ENCODE data around the gene FAM131B.

The FAM131B gene

DNA sequence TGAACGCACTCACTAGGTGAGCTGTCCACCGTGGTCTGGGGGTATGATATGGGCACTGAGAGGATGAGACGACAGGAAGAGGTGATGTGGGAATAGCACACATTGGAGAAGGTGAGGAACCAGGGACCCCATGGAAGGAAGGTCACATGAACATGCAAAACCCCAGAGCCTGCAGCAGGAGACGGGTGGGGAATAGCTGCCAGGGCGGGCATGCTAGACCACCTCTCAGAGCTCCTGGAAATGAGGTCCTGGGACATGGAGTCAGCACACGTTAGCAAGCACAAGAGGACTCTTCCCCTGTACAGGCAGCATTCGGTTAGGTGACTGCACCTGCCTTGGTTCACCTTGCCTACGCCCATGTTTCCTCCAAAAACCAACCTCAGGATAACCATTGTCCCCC lies 8.1 kb downstream of the FAM131B start:
- Histone ChIP-seq H3K4me3 (ENCODE audit: low read length) (no peak overlapping the region), H3K4me1 (ENCODE audit: insufficient read depth, low read length) (peaks cover 17% of the 10 kb centered on the region), H3K27me3 (ENCODE audit: insufficient read depth, low read length) (peaks cover 16% of the 10 kb centered on the region), H3K9me3 (ENCODE audit: low read length) (no peaks in the 10 kb centered on the region), H3K36me3 (ENCODE audit: insufficient read depth, low read length) (no peaks in the 10 kb centered on the region), H2AFZ (ENCODE audit: low read depth, low read length) (no peak overlapping the region)

DNA sequence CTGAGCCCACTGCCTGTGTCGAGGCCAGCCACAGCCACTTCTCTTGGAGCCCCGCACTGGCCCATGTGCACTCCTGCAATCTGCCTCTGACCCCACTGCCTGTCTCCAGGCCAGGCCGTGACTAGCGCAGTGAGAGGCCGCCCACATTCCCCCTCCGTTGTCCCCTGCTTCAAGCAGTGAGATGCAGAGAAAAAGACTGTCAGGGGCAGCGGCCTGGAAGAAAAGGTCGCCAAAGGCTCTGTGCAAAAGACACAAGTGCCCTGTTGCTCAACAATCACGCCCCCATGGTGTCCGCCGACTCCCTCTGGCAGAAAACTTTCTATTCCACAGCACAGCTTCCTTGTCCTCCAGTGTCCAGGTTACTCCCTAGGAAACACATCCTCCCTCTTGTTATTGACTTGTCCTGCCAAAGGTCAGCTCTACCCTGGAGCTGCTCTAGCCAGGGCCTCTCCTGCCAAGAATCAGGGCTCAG lies 9.9 kb downstream of the FAM131B start:
- Histone ChIP-seq H3K9me3 (ENCODE audit: low read length) (no peaks in the 10 kb centered on the region), H3K36me3 (ENCODE audit: insufficient read depth, low read length) (no peaks in the 10 kb centered on the region), H3K4me1 (ENCODE audit: insufficient read depth, low read length) (peaks cover 17% of the 10 kb centered on the region), H2AFZ (ENCODE audit: low read depth, low read length) (no peak overlapping the region), H3K27me3 (ENCODE audit: insufficient read depth, low read length) (peaks cover 24% of the 10 kb centered on the region), H3K4me3 (ENCODE audit: low read length) (no peak overlapping the region)

DNA sequence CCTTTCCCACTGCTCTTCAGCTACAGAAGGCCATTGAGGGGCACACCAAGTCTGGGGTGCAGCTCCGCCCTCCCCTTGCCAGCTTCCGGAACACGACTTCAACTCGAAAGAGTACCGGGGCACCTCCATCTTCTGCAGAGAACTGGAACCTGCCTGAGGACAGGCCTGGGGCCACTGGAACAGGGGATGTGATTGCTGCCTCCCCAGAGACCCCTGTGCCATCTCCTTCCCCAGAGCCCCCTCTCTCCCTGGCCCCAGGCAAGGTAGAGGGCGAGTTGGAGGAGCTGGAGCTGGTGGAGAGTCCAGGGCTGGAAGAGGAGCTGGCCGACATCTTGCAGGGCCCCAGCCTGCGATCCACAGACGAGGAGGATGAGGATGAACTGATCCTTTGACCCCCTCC lies 10.9 kb downstream of the FAM131B start:
- Histone ChIP-seq H3K36me3 (ENCODE audit: insufficient read depth, low read length) (no peaks in the 10 kb centered on the region), H3K27me3 (ENCODE audit: insufficient read depth, low read length) (peaks cover 31% of the 10 kb centered on the region), H2AFZ (ENCODE audit: low read depth, low read length) (no peak overlapping the region), H3K4me1 (ENCODE audit: insufficient read depth, low read length) (peaks cover 17% of the 10 kb centered on the region), H3K9me3 (ENCODE audit: low read length) (no peaks in the 10 kb centered on the region), H3K4me3 (ENCODE audit: low read length) (no peak overlapping the region)

DNA sequence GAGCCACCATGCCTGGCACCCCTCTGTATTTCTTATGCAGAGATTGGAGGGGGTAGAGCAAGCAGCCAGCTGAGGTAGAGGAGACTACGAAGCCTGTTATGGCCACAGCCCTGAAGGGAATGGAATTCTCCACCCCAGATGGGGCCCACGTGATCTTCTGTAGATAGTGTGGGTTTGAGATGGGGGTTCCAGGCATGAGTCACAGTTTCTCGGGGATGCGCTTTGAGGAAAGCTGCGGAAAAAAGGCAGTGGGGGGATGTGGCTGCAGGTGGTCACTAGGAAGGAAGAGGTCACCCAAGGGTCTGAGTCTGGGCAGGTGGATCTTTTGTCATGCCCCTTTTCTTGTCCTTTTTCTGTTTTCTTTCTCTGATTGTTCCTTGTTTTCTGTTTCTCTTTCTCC lies 11.5 kb downstream of the FAM131B start:
- H3K4me1 ChIP-seq (ENCODE audit: insufficient read depth, low read length): peaks cover 17% of the 10 kb centered on the region
- H2AFZ ChIP-seq (ENCODE audit: low read depth, low read length): no peak overlapping the region
- H3K36me3 ChIP-seq (ENCODE audit: insufficient read depth, low read length): no peaks in the 10 kb centered on the region
- H3K9me3 ChIP-seq (ENCODE audit: low read length): no peaks in the 10 kb centered on the region
- no peak overlapping the region for H3K4me3 ChIP-seq (ENCODE audit: low read length)
- H3K27me3 ChIP-seq (ENCODE audit: insufficient read depth, low read length): peaks cover 32% of the 10 kb centered on the region

DNA sequence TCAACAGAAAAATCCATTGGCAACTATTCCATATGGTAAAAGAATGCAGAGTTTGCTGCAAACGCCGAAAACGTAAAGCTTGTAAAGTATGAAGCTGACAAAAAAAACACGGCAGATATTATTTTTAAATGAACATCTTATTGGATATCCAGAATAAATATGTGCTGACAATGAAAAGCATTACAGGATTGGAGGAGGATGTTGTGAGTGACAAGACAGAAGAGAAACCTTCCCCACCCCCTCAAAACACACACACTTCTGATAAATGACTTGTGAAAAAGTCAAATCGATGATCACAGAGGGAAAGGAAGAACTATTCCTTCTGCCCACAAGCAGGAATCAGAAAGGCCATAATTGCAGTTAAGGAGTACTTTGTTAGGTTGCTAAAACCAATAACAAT lies 14.6 kb downstream of the FAM131B start:
- H3K27me3 ChIP-seq (ENCODE audit: insufficient read depth, low read length): peaks cover 47% of the 10 kb centered on the region

DNA sequence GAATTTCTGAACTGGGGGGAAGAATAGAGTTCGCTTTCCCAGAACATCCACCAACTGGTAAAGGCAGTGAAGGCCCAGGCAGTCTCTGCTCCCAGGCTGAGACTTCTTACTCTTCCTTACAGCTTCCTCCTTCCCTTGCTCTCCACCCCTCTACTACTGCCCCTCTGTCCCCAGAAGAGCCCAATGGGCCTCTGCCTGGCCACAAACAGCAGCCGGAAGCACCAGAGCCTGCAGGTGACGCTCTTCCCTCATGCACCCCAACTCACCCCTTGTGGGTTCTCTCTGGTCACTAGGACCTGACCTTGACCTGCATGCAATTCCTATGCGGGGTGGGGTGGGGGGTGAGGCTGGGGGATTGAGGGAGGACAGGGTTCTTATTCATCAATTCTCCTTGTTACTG lies 16.5 kb downstream of the FAM131B start:
- Histone ChIP-seq H3K4me3 (ENCODE audit: low read length) (no peak overlapping the region), H3K4me1 (ENCODE audit: insufficient read depth, low read length) (no peaks in the 10 kb centered on the region), H3K9me3 (ENCODE audit: low read length) (no peaks in the 10 kb centered on the region), H3K36me3 (ENCODE audit: insufficient read depth, low read length) (no peaks in the 10 kb centered on the region), H3K27me3 (ENCODE audit: insufficient read depth, low read length) (peaks cover 50% of the 10 kb centered on the region), H2AFZ (ENCODE audit: low read depth, low read length) (no peak overlapping the region)

More for the DNA sequence above, 14.6 kb downstream of the FAM131B start:
- Histone ChIP-seq H3K4me3 (ENCODE audit: low read length) (no peak overlapping the region), H3K9me3 (ENCODE audit: low read length) (no peaks in the 10 kb centered on the region), H3K36me3 (ENCODE audit: insufficient read depth, low read length) (no peaks in the 10 kb centered on the region), H3K4me1 (ENCODE audit: insufficient read depth, low read length) (peaks cover 14% of the 10 kb centered on the region), H2AFZ (ENCODE audit: low read depth, low read length) (no peak overlapping the region)

DNA sequence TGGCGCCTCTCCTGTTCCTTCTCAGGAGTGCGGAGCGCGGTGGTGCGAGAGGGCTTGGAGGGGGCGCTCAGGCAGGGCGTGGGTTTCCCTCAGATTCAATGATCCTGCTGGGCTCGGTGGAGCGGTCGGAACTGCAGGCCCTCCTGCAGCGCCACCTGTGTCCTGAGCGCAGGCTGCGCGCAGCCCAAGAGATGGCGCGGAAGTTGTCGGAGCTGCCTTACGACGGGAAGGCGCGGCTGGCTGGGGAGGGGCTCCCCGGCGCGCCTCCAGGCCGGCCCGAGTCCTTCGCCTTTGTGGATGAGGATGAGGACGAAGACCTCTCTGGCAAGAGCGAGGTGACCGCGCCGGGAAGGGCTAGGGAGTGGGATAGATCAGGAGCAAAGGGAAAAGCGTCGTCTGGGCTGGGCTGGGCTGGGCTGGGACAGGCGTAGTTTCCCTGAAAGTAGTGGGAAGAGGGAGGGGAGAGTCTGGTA lies 17.0 kb downstream of the FAM131B start:
- no peaks in the 10 kb centered on the region for H3K36me3 ChIP-seq (ENCODE audit: insufficient read depth, low read length)
- H3K4me1 ChIP-seq (ENCODE audit: insufficient read depth, low read length): no peaks in the 10 kb centered on the region
- H3K27me3 ChIP-seq (ENCODE audit: insufficient read depth, low read length): peaks cover 52% of the 10 kb centered on the region
- H3K4me3 ChIP-seq (ENCODE audit: low read length): no peak overlapping the region
- H3K9me3 ChIP-seq (ENCODE audit: low read length): no peaks in the 10 kb centered on the region
- H2AFZ ChIP-seq (ENCODE audit: low read depth, low read length): no peak overlapping the region

DNA sequence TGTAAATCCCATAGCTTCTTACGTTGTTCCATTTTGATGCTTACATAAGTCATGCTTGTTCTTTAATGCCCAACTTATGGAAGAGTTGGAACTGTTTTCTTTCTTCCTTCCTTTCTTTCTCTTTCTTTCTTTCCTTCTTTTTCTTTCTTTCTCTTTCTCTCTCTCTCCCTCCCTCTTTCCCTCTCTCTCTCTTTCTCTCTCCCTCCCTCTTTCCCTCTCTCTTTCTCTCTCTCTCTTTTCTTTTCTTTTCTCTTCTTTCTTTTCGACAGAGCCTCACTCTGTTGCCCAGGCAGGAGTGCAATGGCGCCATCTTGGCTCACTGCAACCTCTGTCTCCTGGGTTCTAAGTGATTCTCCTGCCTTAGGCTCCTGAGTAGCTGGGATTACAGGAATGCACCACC lies 18.9 kb downstream of the FAM131B start:
- Histone ChIP-seq H3K27me3 (ENCODE audit: insufficient read depth, low read length) (peaks cover 42% of the 10 kb centered on the region), H3K9me3 (ENCODE audit: low read length) (no peaks in the 10 kb centered on the region), H3K4me1 (ENCODE audit: insufficient read depth, low read length) (no peaks in the 10 kb centered on the region), H2AFZ (ENCODE audit: low read depth, low read length) (no peak overlapping the region), H3K4me3 (ENCODE audit: low read length) (no peak overlapping the region), H3K36me3 (ENCODE audit: insufficient read depth, low read length) (no peaks in the 10 kb centered on the region)

DNA sequence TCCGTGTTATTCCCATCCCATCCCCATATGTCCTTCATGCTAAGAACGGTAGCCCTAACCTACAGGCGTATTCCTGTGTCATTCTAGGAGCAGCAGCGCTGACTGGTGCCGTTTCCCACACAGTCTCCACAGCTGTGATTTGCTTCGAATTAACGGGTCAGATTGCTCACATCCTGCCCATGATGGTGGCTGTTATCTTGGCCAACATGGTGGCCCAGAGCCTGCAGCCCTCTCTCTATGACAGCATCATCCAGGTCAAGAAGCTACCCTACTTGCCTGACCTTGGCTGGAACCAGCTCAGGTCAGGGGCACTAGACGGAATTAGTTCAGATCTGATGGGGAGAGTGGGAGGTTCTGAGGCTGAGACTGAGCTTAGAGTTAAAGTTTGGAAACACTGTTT lies 20.7 kb downstream of the FAM131B start:
- H3K9me3 ChIP-seq (ENCODE audit: low read length): no peaks in the 10 kb centered on the region
- peaks cover 35% of the 10 kb centered on the region for H3K27me3 ChIP-seq (ENCODE audit: insufficient read depth, low read length)
- H2AFZ ChIP-seq (ENCODE audit: low read depth, low read length): no peak overlapping the region
- H3K36me3 ChIP-seq (ENCODE audit: insufficient read depth, low read length): no peaks in the 10 kb centered on the region
- H3K4me3 ChIP-seq (ENCODE audit: low read length): no peak overlapping the region
- H3K4me1 ChIP-seq (ENCODE audit: insufficient read depth, low read length): no peaks in the 10 kb centered on the region

DNA sequence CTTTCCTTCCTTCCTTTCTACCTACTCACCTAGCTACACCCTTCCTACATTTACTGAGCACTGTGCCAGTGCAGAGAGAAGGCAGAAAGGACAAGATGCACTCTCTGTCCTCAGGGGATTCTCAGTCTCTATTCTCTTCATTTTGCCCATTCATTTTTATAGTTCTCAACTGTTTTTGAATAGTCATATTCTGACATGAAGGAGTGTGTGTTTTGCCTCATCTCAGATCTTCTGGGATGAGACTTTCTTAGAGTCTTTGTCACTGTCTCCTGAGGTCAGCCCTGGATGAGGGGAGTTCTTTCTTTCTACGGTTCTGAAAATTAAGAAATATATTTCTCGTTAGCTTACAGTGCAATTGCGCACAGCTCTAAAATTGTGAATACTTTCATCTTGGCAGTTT lies 25.3 kb downstream of the FAM131B start:
- Histone ChIP-seq H3K9me3 (ENCODE audit: low read length) (no peaks in the 10 kb centered on the region), H2AFZ (ENCODE audit: low read depth, low read length) (no peak overlapping the region), H3K36me3 (ENCODE audit: insufficient read depth, low read length) (no peaks in the 10 kb centered on the region), H3K27me3 (ENCODE audit: insufficient read depth, low read length) (peaks cover 14% of the 10 kb centered on the region), H3K4me3 (ENCODE audit: low read length) (no peak overlapping the region), H3K4me1 (ENCODE audit: insufficient read depth, low read length) (no peaks in the 10 kb centered on the region)

DNA sequence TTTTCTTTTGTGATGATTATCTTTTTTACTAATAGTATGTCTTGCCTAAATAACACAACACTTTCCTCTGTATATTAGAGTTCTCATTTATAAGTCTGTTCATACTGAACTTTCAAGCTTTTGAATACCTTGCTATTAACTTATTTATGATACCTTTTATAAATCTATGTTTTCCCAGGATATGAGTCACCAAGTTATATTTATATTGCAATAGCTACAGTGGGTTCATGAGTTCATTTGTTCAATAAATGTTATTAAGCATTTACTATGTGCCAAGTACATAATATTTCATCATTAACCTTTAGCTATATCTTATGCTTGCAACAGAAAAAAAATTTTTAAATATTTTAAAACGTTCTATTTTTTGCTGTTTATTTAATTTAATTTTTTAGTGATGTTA lies 28.3 kb downstream of the FAM131B start:
- Histone ChIP-seq H3K4me3 (ENCODE audit: low read length) (no peak overlapping the region), H3K27me3 (ENCODE audit: insufficient read depth, low read length) (peaks cover 5% of the 10 kb centered on the region), H3K4me1 (ENCODE audit: insufficient read depth, low read length) (no peaks in the 10 kb centered on the region), H2AFZ (ENCODE audit: low read depth, low read length) (no peak overlapping the region), H3K36me3 (ENCODE audit: insufficient read depth, low read length) (no peaks in the 10 kb centered on the region), H3K9me3 (ENCODE audit: low read length) (no peaks in the 10 kb centered on the region)

DNA sequence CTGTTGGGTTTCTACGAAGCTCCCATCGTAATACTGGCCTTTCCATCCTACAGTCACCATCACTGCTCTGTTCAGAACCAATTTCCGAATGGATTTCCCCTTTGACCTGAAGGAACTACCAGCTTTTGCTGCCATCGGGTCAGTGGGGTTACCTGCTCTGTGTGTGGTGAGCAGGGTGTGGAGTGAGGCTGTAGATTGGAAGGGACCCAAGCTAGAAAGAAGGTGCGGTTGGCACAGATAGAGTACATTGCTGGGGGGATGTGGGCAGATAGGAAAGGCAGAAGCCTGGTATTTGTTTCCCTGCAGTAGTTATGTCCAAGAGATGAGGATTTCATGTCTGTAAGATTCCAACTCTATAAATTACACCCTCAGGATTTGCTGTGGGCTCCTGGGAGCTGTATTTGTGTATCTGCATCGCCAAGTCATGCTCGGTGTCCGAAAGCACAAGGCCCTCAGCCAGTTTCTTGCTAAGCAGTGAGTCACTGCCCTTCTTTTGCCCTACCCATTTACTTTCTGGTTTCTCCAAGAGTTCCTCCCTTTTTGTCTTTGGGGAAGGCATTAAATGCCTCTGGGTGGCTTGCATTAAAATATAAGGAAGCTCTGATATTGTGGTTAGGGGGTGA lies 31.2 kb downstream of the FAM131B start:
- Histone ChIP-seq H3K4me1 (ENCODE audit: insufficient read depth, low read length) (no peaks in the 10 kb centered on the region), H3K9me3 (ENCODE audit: low read length) (no peaks in the 10 kb centered on the region), H3K4me3 (ENCODE audit: low read length) (no peak overlapping the region), H3K36me3 (ENCODE audit: insufficient read depth, low read length) (no peaks in the 10 kb centered on the region), H3K27me3 (ENCODE audit: insufficient read depth, low read length) (peaks cover 5% of the 10 kb centered on the region), H2AFZ (ENCODE audit: low read depth, low read length) (no peak overlapping the region)

DNA sequence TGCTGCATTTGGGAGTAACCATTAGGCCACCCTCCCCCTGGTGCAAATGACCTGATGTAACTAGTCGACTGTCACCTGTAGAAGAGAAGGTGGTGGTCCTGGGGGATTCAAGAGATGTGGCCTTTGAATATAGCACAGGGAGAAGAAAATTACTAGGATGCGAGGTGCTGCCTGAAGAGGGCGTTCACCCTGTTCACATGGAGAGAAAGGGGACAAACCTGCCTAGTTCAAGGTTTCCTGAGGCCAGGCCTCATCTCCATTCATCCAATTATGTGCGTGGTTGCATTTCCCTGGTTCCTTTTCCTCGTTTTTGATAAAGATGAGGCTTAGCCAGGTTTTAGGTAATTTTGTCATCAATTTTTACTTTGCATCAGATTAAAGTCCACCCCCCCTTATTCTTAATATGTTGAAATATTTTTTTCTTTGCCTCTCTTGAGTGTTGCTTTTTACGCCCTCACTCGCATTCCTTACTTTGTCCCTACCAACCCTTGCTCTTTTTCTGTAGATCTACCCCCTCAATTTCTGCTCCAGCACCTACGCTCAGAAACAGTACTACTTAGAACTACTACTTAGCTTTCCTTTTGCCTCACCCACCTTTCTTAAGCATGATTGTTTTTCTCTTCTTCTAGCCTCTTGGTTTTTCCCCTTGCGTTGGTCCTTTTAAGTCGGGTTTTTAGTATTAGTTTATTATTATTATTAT lies 32.9 kb downstream of the FAM131B start:
- Histone ChIP-seq H3K9me3 (ENCODE audit: low read length) (no peaks in the 10 kb centered on the region), H2AFZ (ENCODE audit: low read depth, low read length) (no peak overlapping the region), H3K4me1 (ENCODE audit: insufficient read depth, low read length) (no peaks in the 10 kb centered on the region), H3K4me3 (ENCODE audit: low read length) (no peak overlapping the region), H3K36me3 (ENCODE audit: insufficient read depth, low read length) (no peaks in the 10 kb centered on the region), H3K27me3 (ENCODE audit: insufficient read depth, low read length) (peaks cover 5% of the 10 kb centered on the region)
